ENCODE data around the gene NQO2.
"Not testable (repeated sequence)": the region's sequence is repeated elsewhere in the genome, so short reads cannot be mapped to it uniquely, and the experiment has no call there.

Gene NQO2

DNA sequence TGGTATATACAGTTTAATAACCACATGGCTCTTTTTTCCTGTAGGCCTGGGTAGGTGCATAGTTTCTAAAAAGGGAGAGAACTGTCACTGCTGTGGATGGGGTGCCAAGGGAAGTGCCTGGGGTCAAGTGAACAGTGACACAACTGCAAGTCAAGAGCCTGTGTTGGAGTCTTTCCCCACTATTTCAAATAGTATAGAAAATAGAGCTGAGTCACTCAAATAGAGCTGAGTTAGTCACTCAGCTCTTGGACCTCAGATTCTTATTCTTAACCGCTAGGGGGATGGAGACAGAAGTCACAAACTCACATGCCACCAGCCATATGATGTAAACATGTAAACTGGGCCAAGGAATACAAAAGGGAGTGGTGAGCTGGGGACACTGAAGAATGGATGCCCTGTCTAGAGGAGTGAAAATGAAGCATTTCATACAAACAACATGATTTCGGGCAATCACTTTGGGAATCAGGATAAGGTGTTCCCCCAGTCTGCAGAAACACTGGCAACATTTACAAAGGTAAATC, 2.1 kb downstream of the NQO2 start:
- no peak overlapping the region for H3K4me2 ChIP-seq (ENCODE audit: low read length)
- no peaks in the 10 kb centered on the region for H3K9me3 ChIP-seq (ENCODE audit: low read length)
- no peak overlapping the region for H3K4me3 ChIP-seq (ENCODE audit: low read depth, low read length, poor library complexity, severe bottlenecking)
- TF ChIP-seq EZH2 (IDR thresholded peaks at IDR 0.05; ENCODE audit: borderline replicate concordance, low read length), result no peak
- TF ChIP-seq, protein P1, sequence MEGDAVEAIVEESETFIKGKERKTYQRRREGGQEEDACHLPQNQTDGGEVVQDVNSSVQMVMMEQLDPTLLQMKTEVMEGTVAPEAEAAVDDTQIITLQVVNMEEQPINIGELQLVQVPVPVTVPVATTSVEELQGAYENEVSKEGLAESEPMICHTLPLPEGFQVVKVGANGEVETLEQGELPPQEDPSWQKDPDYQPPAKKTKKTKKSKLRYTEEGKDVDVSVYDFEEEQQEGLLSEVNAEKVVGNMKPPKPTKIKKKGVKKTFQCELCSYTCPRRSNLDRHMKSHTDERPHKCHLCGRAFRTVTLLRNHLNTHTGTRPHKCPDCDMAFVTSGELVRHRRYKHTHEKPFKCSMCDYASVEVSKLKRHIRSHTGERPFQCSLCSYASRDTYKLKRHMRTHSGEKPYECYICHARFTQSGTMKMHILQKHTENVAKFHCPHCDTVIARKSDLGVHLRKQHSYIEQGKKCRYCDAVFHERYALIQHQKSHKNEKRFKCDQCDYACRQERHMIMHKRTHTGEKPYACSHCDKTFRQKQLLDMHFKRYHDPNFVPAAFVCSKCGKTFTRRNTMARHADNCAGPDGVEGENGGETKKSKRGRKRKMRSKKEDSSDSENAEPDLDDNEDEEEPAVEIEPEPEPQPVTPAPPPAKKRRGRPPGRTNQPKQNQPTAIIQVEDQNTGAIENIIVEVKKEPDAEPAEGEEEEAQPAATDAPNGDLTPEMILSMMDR (IDR thresholded peaks at IDR 0.05; ENCODE audit: low read length), result peak; percentile 66
- H3K36me3 ChIP-seq (ENCODE audit: insufficient read depth, low read length), result peaks cover 26% of the 10 kb centered on the region
- H3K27ac ChIP-seq (ENCODE audit: low read depth, low read length, poor library complexity, severe bottlenecking), result no peak overlapping the region
- H3F3A ChIP-seq (ENCODE audit: insufficient read depth, low read length), result 0 out of 2 replicates have a peak, but pooled peaks cover 5% of the 10 kb centered on the region
- H3K79me2 ChIP-seq (ENCODE audit: insufficient read depth, low read length), result no peaks in the 10 kb centered on the region
- H3K9ac ChIP-seq (ENCODE audit: low read length), result no peak overlapping the region
- peaks cover 20% of the 10 kb centered on the region for H3K4me1 ChIP-seq (ENCODE audit: insufficient read depth, low read length, severe bottlenecking)
- no peak overlapping the region for H2AFZ ChIP-seq (ENCODE audit: low read length)
- no peaks in the 10 kb centered on the region for H4K20me1 ChIP-seq (ENCODE audit: insufficient read depth, low read length)
- H3K9me2 ChIP-seq (ENCODE audit: low read depth, low read length), result no peaks in the 10 kb centered on the region
- no peaks in the 10 kb centered on the region for H3K27me3 ChIP-seq (ENCODE audit: insufficient read depth, low read length)

DNA sequence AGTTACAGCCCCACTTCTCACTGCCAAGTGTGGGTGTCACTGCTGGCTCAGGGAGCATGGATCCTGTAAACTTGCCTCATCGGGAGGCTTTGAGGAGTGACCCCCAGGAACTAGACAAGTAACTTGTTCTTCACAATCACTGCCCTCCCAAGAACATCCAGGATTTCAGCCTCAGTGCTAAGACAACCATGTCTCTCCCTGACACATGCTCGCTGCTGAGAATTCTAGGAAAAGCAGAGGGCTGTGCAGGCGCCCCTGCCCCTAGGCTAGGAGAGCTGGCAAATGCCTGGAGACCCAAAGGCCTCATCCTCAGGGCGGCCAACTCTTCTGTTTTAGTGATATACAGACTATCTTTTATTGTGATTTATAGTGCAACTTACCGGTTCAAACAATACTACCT, 3.5 kb downstream of the NQO2 start:
- H3K4me3 ChIP-seq (ENCODE audit: low read depth, low read length, poor library complexity, severe bottlenecking); H3K9me3 ChIP-seq (ENCODE audit: low read length); H3K4me2 ChIP-seq (ENCODE audit: low read length); H3K9ac ChIP-seq (ENCODE audit: low read length); H3K27ac ChIP-seq (ENCODE audit: low read depth, low read length, poor library complexity, severe bottlenecking); H2AFZ ChIP-seq (ENCODE audit: low read length); H4K20me1 ChIP-seq (ENCODE audit: insufficient read depth, low read length); H3F3A ChIP-seq (ENCODE audit: insufficient read depth, low read length); H3K79me2 ChIP-seq (ENCODE audit: insufficient read depth, low read length); H3K27me3 ChIP-seq (ENCODE audit: insufficient read depth, low read length); H3K9me2 ChIP-seq (ENCODE audit: low read depth, low read length): not testable (repeated sequence)
- Histone ChIP-seq H3K36me3 (ENCODE audit: insufficient read depth, low read length) (peaks cover 36% of the 10 kb centered on the region), H3K4me1 (ENCODE audit: insufficient read depth, low read length, severe bottlenecking) (peaks cover 20% of the 10 kb centered on the region)

- Histone ChIP-seq H3K4me3 (ENCODE audit: low read depth, low read length, poor library complexity, severe bottlenecking) (no peak overlapping the region), H3K9me2 (ENCODE audit: low read depth, low read length) (no peaks in the 10 kb centered on the region), H3K4me1 (ENCODE audit: insufficient read depth, low read length, severe bottlenecking) (peaks cover 8% of the 10 kb centered on the region), H3K36me3 (ENCODE audit: insufficient read depth, low read length) (peaks cover 42% of the 10 kb centered on the region), H3K27me3 (ENCODE audit: insufficient read depth, low read length) (no peaks in the 10 kb centered on the region), H3K27ac (ENCODE audit: low read depth, low read length, poor library complexity, severe bottlenecking) (no peak overlapping the region), H2AFZ (ENCODE audit: low read length) (no peak overlapping the region), H3K9ac (ENCODE audit: low read length) (no peak overlapping the region), H3K4me2 (ENCODE audit: low read length) (no peak overlapping the region), H3K9me3 (ENCODE audit: low read length) (no peaks in the 10 kb centered on the region), H3K79me2 (ENCODE audit: insufficient read depth, low read length) (no peaks in the 10 kb centered on the region), H4K20me1 (ENCODE audit: insufficient read depth, low read length) (no peaks in the 10 kb centered on the region), H3F3A (ENCODE audit: insufficient read depth, low read length) (0 out of 2 replicates have a peak, but pooled peaks cover 5% of the 10 kb centered on the region)
- TF ChIP-seq, protein P1 (IDR thresholded peaks at IDR 0.05; ENCODE audit: low read length), result no peak
- TF ChIP-seq EZH2 (IDR thresholded peaks at IDR 0.05; ENCODE audit: borderline replicate concordance, low read length), result no peak
These were observed 5.4 kb downstream of the NQO2 start for GRCh38 chr6:3005077-3005476.

DNA sequence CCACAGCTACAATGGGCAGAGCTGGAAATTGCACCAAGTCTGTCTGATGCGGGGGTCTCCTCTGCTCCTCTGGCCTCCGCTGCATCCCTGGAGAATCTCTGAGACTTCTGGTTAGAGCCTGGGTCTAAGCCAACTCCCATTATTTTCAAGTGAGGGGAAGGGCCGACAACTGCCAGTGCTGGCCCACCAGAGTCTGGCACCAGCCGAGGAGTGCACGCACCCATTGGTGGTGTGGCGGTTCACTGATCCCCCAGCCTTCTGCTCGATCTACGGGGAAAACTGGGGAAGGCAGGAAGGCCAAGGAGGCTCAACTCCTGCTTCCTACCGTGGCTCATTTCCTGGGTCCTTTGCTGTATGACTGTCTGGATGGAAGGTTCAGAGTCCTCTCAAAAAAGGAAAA, 6.2 kb downstream of the NQO2 start:
- no peak overlapping the region for H3K4me3 ChIP-seq (ENCODE audit: low read depth, low read length, poor library complexity, severe bottlenecking)
- peaks cover under 1% of the 10 kb centered on the region for H3K4me1 ChIP-seq (ENCODE audit: insufficient read depth, low read length, severe bottlenecking)
- no peaks in the 10 kb centered on the region for H4K20me1 ChIP-seq (ENCODE audit: insufficient read depth, low read length)
- no peak overlapping the region for H3K4me2 ChIP-seq (ENCODE audit: low read length)
- H3K79me2 ChIP-seq (ENCODE audit: insufficient read depth, low read length), result no peaks in the 10 kb centered on the region
- no peaks in the 10 kb centered on the region for H3K27me3 ChIP-seq (ENCODE audit: insufficient read depth, low read length)
- no peak overlapping the region for H3K27ac ChIP-seq (ENCODE audit: low read depth, low read length, poor library complexity, severe bottlenecking)
- 0 out of 2 replicates have a peak, but pooled peaks cover 5% of the 10 kb centered on the region for H3F3A ChIP-seq (ENCODE audit: insufficient read depth, low read length)
- H3K9me3 ChIP-seq (ENCODE audit: low read length), result no peaks in the 10 kb centered on the region; the same call in 1 of the 2 replicates
- TF ChIP-seq, protein P1 (IDR thresholded peaks at IDR 0.05; ENCODE audit: low read length), result no peak
- no peak for TF ChIP-seq EZH2 (IDR thresholded peaks at IDR 0.05; ENCODE audit: borderline replicate concordance, low read length)
- H3K36me3 ChIP-seq (ENCODE audit: insufficient read depth, low read length), result peaks cover 50% of the 10 kb centered on the region
- H3K9me2 ChIP-seq (ENCODE audit: low read depth, low read length), result no peaks in the 10 kb centered on the region
- H3K9ac ChIP-seq (ENCODE audit: low read length), result no peak overlapping the region
- H2AFZ ChIP-seq (ENCODE audit: low read length), result no peak overlapping the region
